HepG2 (cell line): ENCODE results near the gene OSER1. TPM values are rescaled to one million over a fixed set of nuclear protein-coding genes. Genes with fewer than 3 reads are reported as not detected.

Experiments used
- CHCHD3 ChIP-seq: sonication (generic); formaldehyde crosslinking; IDR thresholded peaks from 2 replicates; pipeline ENCODE4 v1.8.0; 2022; ENCODE audit warnings: mild to moderate bottlenecking, missing genetic modification reagents, moderate library complexity
- ETV5 ChIP-seq: IDR thresholded peaks from 2 replicates; pipeline ENCODE4 v1.6.1; 2018; ENCODE audit warnings: missing biosample characterization, missing genetic modification reagents, inconsistent platforms, borderline replicate concordance
- FOXM1 ChIP-seq: sonication (generic); formaldehyde crosslinking; IDR thresholded peaks from 2 replicates; pipeline ENCODE4 v1.5.0; 2020; ENCODE audit warnings: missing genetic modification reagents
- JUN ChIP-seq: sonication (generic); formaldehyde crosslinking; IDR thresholded peaks from 2 replicates; pipeline ENCODE4 v1.4.0; 2020; ENCODE audit warnings: mild to moderate bottlenecking, missing genetic modification reagents
- MEIS2 ChIP-seq: sonication (generic); formaldehyde crosslinking; IDR thresholded peaks from 2 replicates; pipeline ENCODE4 v1.9.0; 2021; ENCODE audit warnings: mild to moderate bottlenecking, missing genetic modification reagents
- MZF1 ChIP-seq: sonication (generic); formaldehyde crosslinking; IDR thresholded peaks from 2 replicates; pipeline ENCODE4 v1.8.1; 2023; ENCODE audit warnings: mild to moderate bottlenecking, missing genetic modification reagents, borderline replicate concordance
- NCOA1 ChIP-seq: sonication (generic); formaldehyde crosslinking; IDR thresholded peaks from 2 replicates; pipeline ENCODE4 v1.9.0; 2021; ENCODE audit warnings: missing genetic modification reagents
- NFKBIZ ChIP-seq: IDR thresholded peaks from 2 replicates; pipeline ENCODE4 v1.6.1; 2018; ENCODE audit warnings: missing genetic modification reagents, missing compliant biosample characterization
- STAT5B ChIP-seq: sonication (generic); formaldehyde crosslinking; IDR thresholded peaks from 2 replicates; pipeline ENCODE4 v1.4.0; 2020; ENCODE audit warnings: missing genetic modification reagents
- TOE1 ChIP-seq: sonication (generic); formaldehyde crosslinking; IDR thresholded peaks from 2 replicates; pipeline ENCODE4 v1.4.0; 2020; ENCODE audit warnings: mild to moderate bottlenecking, missing genetic modification reagents
- YEATS2 ChIP-seq: sonication (generic); formaldehyde crosslinking; IDR thresholded peaks from 2 replicates; pipeline ENCODE4 v1.4.0; 2020; ENCODE audit warnings: missing genetic modification reagents, borderline replicate concordance
- ZC3H4 ChIP-seq: sonication (generic); formaldehyde crosslinking; IDR thresholded peaks from 2 replicates; pipeline ENCODE4 v1.4.0; 2020; ENCODE audit warnings: missing genetic modification reagents, borderline replicate concordance
- ZFP36L1 ChIP-seq: sonication (generic); formaldehyde crosslinking; IDR thresholded peaks from 2 replicates; pipeline ENCODE4 v1.8.0; 2022; ENCODE audit warnings: mild to moderate bottlenecking, missing genetic modification reagents, moderate library complexity
- ZFP62 ChIP-seq: sonication (generic); formaldehyde crosslinking; IDR thresholded peaks from 2 replicates; pipeline ENCODE4 v1.4.0; 2020; ENCODE audit warnings: missing genetic modification reagents
- ZNF138 ChIP-seq: sonication (generic); formaldehyde crosslinking; IDR thresholded peaks from 2 replicates; pipeline ENCODE4 v1.5.0; 2020; ENCODE audit warnings: mild to moderate bottlenecking, low read depth, missing genetic modification reagents
- ZNF274 ChIP-seq: sonication (generic); formaldehyde crosslinking; IDR thresholded peaks from 2 replicates; pipeline ENCODE4 v1.5.1; 2020; ENCODE audit warnings: mild to moderate bottlenecking, missing genetic modification reagents
- ZNF335 ChIP-seq: sonication (generic); formaldehyde crosslinking; IDR thresholded peaks from 2 replicates; pipeline ENCODE4 v1.4.0; 2020; ENCODE audit warnings: missing genetic modification reagents
- ZNF367 ChIP-seq: sonication (generic); formaldehyde crosslinking; IDR thresholded peaks from 2 replicates; pipeline ENCODE4 v1.4.0; 2020; ENCODE audit warnings: missing genetic modification reagents, borderline replicate concordance
- ZNF7 ChIP-seq: IDR thresholded peaks from 2 replicates; pipeline ENCODE4 v1.6.1; 2016; ENCODE audit warnings: missing biosample characterization, missing genetic modification reagents
- polyA plus RNA-seq, 8 experiments: library from polyadenylated mRNA; depleted of rRNA in 3 of 8; stranded (reverse) in 7 of 8; unstranded in 1 of 8; fragments of >200 nt; fragmentation: Illumina TruSeq in 4 of 8; extraction: Trizol in 4 of 8; gene quantifications; 2 replicates each; pipeline versions ENCODE4 v1.2.1 to v1.2.3, GENCODE V29; 2011 to 2016; ENCODE audit warnings: low read depth in 4 of 8, missing spikeins in 1 of 8, mixed read lengths in 1 of 8; ENCODE audit not compliant: insufficient read depth in 1 of 8
- total RNA-seq, 5 experiments: library from RNA; depleted of rRNA; stranded (reverse); fragments of >200 nt; fragmentation: Illumina TruSeq; extraction: Trizol; gene quantifications; 2 replicates each; pipeline ENCODE4 v1.2.3, GENCODE V29; 2016; ENCODE audit warnings: low read depth in 1 of 5
- TF ChIP-seq, protein P1 (sequence below): sonication (generic); formaldehyde crosslinking; IDR thresholded peaks from 2 replicates; pipeline ENCODE4 v1.5.0; 2020; ENCODE audit warnings: missing genetic modification reagents
- TF ChIP-seq, protein P2 (sequence below): sonication (generic); formaldehyde crosslinking; IDR thresholded peaks from 2 replicates; pipeline ENCODE4 v1.8.0; 2022; ENCODE audit warnings: missing genetic modification reagents, mild to moderate bottlenecking, inconsistent platforms, borderline replicate concordance
- TF ChIP-seq, protein P3 (sequence below): sonication (generic); formaldehyde crosslinking; conservative IDR thresholded peaks from 2 replicates; pipeline ENCODE4 v1.4.0; 2020; ENCODE audit warnings: mild to moderate bottlenecking, missing genetic modification reagents, moderate library complexity
- TF ChIP-seq, protein P4 (sequence below): IDR thresholded peaks from 2 replicates; pipeline ENCODE4 v1.6.1; 2016; ENCODE audit warnings: missing compliant biosample characterization, missing genetic modification reagents, borderline replicate concordance

The OSER1 gene
- total and polyA plus RNA-seq, 2 of the 13 experiments (the other 11 are each of a cell fraction or from before 2014, with no cell fraction given) = 71.2 to 71.5 TPM

DNA sequence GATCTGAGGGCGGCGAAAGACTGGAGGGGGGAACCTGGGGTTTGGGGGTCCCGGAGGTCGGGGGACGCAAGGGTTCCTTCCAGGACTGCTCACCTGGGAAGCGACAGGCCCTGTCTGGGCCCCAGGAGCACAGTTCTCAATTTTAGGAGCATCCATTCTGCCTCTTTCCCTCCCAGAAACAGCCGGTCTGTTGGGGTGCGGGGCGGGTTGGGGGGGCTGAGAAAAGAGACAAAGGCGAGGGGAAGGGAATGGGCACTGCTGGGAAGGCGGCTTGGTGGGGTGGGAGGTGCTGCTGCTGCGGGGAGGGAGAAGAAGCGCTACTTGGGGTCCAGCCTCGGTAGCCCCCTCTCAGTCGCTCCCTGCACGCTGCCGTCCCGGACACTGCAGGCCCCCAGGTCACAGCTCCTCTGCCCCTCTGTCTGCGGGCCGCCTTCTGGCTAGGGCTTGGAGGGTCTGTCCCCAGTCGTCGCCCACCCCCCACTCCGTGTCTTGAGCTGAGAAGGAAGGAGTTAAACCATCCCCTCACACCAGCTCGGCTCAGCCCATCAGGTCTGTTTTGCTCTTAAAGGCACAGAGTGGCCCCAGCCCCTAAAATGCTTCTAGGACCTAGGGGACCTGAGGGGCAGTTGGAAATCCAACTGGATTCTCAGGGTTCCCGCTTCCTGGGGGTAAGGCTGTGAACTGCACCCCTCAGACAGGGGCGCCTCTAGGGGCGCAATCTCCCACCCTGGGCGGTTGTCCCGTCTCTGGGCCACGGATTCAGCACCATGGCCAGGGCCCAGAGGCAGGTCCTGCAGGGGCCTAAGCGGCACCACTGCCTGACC, 37.2 kb upstream of the OSER1 start (continued):
- TF ChIP-seq STAT5B (peak; percentile 98), ZNF138 (peak; percentile 92; the same call in 1 of the 2 replicates), NCOA1 (no peak), ZNF335 (peak; percentile 94), MEIS2 (CRISPR knock-in tag) (peak; percentile 99), CHCHD3 (CRISPR knock-in tag) (peak; percentile 91; the same call in 1 of the 2 replicates), ZFP62 (CRISPR knock-in tag) (no peak), ETV5 (CRISPR knock-in tag) (peak; percentile 77; the same call in 1 of the 2 replicates), FOXM1 (CRISPR knock-in tag) (peak; percentile 93), MZF1 (CRISPR knock-in tag) (no peak), TOE1 (CRISPR knock-in tag) (peak; percentile 99; the same call in 1 of the 2 replicates), ZC3H4 (CRISPR knock-in tag) (no peak; the same call in 1 of the 2 replicates), ZNF367 (CRISPR knock-in tag) (peak; percentile 98; the same call in 1 of the 2 replicates), NFKBIZ (peak; percentile 89; the same call in 1 of the 2 replicates), JUN (CRISPR knock-in tag) (peak; percentile 83), ZNF274 (CRISPR knock-in tag) (peak; percentile 98), ZNF7 (CRISPR knock-in tag) (peak; percentile 70), YEATS2 (CRISPR knock-in tag) (peak; percentile 83; the same call in 1 of the 2 replicates), ZFP36L1 (CRISPR knock-in tag) (no peak)
- TF ChIP-seq, protein P1, sequence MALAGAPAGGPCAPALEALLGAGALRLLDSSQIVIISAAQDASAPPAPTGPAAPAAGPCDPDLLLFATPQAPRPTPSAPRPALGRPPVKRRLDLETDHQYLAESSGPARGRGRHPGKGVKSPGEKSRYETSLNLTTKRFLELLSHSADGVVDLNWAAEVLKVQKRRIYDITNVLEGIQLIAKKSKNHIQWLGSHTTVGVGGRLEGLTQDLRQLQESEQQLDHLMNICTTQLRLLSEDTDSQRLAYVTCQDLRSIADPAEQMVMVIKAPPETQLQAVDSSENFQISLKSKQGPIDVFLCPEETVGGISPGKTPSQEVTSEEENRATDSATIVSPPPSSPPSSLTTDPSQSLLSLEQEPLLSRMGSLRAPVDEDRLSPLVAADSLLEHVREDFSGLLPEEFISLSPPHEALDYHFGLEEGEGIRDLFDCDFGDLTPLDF (CRISPR knock-in tag) = peak; percentile 91
- TF ChIP-seq, protein P2, sequence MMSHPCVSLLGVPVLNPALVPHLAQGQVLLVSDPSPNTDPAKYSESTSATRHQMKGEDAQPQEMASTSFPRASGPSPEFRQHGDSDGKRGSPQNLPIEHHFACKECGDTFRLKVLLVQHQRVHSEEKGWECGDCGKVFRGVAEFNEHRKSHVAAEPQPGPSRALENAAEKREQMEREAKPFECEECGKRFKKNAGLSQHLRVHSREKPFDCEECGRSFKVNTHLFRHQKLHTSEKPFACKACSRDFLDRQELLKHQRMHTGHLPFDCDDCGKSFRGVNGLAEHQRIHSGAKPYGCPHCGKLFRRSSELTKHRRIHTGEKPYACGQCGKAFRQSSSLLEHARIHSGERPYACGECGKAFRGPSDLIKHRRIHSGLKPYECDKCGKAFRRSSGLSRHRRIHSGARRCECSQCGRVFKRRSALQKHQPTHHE (CRISPR knock-in tag) = peak; percentile 95; the same call in 1 of the 2 replicates
- TF ChIP-seq, protein P3, sequence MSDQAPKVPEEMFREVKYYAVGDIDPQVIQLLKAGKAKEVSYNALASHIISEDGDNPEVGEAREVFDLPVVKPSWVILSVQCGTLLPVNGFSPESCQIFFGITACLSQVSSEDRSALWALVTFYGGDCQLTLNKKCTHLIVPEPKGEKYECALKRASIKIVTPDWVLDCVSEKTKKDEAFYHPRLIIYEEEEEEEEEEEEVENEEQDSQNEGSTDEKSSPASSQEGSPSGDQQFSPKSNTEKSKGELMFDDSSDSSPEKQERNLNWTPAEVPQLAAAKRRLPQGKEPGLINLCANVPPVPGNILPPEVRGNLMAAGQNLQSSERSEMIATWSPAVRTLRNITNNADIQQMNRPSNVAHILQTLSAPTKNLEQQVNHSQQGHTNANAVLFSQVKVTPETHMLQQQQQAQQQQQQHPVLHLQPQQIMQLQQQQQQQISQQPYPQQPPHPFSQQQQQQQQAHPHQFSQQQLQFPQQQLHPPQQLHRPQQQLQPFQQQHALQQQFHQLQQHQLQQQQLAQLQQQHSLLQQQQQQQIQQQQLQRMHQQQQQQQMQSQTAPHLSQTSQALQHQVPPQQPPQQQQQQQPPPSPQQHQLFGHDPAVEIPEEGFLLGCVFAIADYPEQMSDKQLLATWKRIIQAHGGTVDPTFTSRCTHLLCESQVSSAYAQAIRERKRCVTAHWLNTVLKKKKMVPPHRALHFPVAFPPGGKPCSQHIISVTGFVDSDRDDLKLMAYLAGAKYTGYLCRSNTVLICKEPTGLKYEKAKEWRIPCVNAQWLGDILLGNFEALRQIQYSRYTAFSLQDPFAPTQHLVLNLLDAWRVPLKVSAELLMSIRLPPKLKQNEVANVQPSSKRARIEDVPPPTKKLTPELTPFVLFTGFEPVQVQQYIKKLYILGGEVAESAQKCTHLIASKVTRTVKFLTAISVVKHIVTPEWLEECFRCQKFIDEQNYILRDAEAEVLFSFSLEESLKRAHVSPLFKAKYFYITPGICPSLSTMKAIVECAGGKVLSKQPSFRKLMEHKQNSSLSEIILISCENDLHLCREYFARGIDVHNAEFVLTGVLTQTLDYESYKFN (CRISPR knock-in tag) = peak; percentile 60; the same call in 1 of the 2 replicates
- TF ChIP-seq, protein P4, sequence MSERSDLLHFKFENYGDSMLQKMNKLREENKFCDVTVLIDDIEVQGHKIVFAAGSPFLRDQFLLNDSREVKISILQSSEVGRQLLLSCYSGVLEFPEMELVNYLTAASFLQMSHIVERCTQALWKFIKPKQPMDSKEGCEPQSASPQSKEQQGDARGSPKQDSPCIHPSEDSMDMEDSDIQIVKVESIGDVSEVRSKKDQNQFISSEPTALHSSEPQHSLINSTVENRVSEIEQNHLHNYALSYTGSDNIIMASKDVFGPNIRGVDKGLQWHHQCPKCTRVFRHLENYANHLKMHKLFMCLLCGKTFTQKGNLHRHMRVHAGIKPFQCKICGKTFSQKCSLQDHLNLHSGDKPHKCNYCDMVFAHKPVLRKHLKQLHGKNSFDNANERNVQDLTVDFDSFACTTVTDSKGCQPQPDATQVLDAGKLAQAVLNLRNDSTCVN = peak; percentile 97
